LoVo (cell line): Measurements from ENCODE around the gene HDAC4.

ENCODE experiments used
- DNase-seq: peaks from one replicate; pipeline ENCODE4 v3.0.0-alpha.2; 2016; ENCODE audit warnings: low spot score

HDAC4 gene

GRCh38 chr2:239166201-239166834 is 234.5 kb downstream of the HDAC4 start:
- DNase-seq = no peak

DNA sequence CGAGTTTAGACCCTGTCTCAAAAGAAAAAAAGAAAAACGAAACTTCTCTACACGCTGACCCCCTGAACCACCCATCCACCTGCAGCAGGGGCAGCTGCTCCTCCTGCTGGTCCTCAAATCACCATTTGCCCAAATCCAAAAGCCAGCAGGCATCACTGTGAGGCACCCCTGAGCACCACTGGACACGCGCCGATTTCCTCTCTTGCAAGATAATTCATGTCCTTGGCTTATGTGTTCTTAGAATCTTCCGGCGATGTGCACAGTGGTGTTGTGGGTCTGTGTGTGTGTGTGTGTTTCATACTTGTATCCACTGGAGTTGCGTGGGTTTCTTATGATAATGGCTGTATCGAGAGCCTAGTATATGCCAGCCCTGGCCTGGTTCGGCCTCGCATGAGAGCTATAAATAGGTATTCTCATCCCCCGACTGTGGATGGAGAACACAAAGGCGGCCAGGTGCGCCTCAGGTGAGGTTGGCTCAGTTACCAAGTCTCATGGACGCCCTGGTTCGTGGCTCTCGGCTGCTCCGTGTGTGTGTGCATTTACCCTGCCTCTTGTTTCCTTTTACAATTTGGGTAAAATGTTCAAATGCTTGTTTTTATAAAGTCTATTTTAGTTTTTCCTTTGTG is 235.5 kb downstream of the HDAC4 start:
- DNase-seq = no peak

DNA sequence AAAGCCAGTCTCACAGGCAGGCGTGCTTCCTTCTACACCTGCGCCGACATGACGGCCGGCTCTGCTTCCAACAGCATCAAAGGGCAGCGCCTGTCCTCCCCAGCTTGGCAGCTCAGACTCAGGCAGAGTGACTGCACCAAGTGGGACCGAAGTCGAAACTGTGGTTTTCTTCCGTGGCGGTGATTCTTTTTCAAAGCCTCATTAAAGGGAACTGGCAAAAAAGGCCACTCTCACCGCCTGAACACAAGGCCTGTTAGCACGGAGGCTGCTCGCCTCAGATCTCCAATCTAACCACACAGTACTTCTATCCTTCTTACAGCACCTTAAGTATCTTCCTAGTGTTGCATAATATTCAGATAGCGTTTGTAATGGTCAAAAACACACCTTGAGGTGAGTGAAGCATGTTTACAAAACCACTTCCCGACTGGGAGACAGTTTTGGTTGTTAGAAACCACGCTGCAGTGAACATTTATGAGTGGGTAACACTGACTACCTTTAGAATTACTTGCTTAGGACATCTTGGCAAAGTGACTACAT is 236.4 kb downstream of the HDAC4 start:
- DNase-seq = no peak

DNA sequence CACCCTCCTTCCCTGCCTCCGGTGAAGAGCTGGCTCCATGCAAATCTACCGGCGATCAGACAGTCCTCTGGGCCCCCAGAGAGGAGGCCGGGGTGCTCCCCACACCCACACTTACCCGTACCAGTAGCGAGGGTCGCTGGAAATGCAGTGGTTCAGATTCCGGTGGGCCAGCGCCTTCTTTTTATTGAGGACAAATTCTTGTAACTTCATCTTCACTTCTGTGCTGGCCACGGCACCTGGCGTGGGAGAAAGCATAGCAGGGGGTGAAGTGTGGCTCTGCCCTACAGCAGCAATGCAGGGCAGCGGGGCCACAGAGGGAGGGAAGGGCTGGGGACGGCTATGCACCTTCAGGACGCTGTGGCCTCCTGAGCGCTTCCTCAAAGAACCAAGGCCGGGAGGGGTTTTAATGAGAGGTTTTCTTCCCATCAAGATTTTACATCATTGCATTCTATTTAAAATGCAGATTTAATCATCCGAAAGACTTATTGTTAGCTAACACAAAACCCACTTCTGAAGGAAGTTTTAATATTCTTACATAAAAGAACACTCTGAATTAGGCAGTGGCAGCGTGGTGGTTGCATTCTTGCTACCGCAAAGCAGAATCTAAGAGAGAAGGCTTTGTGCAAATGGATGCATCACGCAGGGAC is 237.0 kb downstream of the HDAC4 start:
- DNase-seq = no peak

DNA sequence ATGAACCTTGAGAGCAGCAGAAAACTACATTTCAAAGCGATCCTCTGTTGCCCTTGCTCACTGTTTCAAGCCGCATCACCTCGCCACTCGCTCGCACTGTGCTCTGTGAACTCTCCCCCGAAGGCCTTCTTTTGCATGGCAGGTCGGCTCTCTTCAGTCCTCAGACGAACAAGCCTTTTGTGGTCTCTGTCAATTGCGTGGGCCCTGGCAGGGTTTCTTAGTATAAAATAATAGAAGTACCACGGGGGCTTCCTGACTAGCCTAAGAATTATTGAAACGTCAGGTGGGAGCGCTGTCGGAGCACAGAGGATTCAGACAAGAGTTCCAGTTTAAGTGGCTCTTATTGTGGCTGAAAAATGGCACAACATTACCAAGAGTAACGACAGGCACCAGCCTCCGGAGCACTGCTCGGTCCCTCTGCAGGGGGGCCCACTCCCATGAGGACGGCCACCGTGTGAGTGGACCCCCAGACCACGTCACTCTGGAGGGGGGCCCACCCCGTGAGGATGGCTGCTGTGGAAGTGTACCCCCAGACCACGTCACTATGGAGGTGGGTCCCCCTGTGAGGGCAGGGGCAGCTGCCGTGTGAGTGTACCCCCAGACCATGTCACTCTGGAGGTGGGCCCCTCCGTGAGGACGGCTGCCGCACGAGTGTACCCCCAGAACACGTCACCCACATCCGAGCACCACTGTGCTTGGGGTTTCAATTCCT is 237.7 kb downstream of the HDAC4 start:
- no peak for DNase-seq

- DNase-seq = no peak
Measured at GRCh38 chr2:239162141-239162821, 238.5 kb downstream of the HDAC4 start.

DNA sequence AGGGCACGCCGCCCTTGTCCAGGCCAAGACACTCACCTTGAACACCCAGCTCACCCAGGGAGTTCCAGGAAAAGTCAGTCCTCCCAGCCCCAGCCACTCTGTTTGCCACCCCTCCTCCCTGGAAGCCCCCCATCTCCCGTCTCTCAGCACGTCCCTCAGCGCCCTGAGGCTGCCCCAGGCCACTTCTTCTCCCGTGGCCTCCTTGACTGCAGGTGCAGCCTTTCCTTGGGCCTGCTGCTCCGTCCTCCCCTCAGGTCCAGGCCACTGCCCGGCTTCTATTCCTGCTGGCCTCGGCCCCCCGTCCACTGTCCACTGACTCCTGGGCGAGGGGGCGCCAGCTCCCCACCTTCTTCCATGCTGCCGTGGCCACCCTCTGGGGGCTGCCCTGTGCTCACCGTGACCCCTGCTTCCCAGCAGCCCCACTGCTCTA is 239.1 kb downstream of the HDAC4 start:
- DNase-seq = no peak

GRCh38 chr2:239160226-239161143 is 240.3 kb downstream of the HDAC4 start:
- no peak for DNase-seq

- no peak for DNase-seq
Measured at GRCh38 chr2:239159476-239159911, 241.3 kb downstream of the HDAC4 start.

DNA sequence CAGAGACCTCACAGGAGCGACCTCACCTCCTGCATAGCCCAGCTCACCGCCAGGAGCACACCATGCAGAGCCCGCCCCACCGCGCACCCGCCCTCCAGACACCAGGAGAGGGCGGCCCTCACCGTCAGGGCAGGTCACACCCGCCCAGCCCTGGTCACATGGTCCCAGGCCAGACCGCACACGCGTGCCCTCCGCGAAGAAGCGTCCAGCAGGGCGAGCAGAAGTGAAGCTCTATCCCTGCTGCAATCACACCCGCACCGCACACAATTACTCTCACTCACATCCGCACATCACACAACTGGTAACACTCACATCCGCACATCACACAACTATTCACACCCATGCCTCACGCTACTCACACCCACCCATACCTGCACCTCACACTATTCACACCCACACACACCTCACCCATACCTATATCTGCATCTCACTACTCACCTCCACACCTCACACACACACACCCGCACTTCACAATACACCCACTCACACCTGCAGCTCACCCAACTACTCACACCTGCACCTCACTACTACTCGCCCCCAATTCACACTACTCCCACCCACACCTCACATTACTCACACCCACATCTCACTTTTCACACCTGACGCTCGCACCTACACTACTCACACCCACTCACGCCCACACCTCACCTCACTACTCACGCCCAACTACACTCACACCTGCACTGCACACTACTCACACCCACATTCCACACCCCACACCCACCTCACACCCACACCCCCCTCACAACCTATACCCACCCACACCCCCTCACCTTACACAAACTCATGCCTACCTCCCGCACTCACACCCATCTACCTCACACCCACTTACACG is 242.0 kb downstream of the HDAC4 start:
- DNase-seq = no peak

GRCh38 chr2:239157771-239158170 is 243.0 kb downstream of the HDAC4 start:
- DNase-seq = no peak

DNA sequence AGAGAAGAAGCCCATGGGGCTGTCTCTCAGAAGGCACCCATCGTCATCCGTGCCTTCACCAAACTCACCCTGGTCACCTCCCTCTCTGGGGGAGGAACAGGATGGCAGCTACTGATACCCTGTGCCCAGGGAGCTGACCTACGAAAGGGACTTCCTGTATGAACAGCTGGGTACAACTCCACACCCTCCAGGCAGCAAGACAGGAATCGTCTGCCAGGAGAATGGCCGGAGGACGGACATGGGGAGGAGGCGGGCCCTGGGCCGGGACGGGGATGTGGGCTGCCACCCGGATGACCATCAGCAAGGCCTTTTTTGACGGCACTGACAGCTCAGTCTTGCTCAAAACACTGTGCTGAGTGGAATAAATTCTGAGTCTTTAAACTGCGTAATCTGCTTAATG is 243.6 kb downstream of the HDAC4 start:
- no peak for DNase-seq

DNA sequence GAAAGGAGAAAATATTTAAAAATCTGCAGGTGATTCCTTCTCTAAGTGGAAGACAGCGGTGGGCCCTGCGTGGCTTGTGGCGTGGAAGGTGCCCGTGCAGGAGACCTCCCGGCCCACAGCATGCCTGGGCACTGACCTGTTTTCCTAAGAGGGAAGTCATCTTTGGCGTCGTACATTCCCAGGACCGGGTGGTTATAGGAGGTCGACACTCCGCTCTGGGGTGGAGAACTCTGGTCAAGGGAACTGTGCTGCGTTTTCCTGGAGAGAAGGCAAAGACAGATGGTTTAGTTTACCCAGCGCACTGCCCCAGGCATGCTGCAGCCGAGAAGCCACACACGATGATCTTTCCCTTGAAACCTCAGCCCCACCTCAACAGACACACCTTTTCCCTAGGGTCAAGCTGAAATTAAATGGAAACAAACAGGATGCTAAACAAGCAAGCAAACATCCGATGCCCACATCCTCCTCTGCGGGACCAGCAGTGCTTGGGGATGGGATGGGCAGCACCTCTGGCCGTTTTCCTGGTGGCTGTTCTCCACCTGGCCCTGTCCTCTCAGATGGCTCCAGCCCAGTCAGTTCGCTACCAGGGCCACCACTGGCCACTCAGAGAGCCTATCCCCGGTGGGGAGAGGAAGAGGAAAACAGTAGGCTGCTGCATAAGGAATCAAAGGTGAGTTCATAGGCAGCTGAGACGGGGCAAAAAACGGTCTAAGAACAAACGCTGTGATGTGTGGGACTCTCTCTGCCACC is 244.1 kb downstream of the HDAC4 start:
- no peak for DNase-seq

- no peak for DNase-seq
Measured at GRCh38 chr2:239155806-239156480, 244.9 kb downstream of the HDAC4 start.

DNA sequence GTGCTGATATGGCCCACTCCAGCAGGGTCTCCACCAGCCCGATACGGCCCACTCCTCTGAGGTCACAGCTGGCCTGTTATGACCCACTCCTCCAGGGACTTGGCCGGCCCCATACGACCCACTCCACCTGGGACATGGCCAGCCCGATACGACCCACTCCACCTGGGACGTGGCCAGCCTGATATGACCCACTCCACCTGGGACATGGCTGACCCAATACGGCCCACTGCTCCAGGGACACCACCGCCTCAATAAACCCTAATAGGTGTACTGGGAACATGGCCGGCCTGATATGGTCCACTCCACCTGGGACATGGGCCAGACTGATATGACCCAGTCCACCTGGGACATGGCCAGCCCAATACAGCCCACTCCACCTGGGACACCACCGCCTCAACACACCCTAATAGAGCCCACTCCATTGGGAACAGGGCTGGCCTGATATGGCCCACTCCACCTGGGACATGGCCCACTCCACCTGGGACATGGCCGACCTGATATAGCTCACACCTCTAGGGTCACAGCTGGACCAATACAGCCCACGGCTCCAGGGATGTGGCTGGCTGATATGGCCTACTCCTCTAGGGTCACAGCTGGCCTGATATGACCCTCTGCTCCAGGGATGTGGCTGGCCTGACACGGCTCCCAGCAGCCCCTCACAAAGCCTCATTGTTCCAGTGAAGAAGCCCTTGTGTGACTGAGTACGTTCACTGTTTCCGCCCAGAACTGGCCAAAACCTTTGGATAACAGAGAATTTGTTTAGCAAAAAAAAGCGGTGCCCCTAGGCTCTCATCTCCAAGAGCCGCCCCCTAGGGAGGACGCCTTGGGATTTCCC is 245.6 kb downstream of the HDAC4 start:
- DNase-seq = no peak

DNA sequence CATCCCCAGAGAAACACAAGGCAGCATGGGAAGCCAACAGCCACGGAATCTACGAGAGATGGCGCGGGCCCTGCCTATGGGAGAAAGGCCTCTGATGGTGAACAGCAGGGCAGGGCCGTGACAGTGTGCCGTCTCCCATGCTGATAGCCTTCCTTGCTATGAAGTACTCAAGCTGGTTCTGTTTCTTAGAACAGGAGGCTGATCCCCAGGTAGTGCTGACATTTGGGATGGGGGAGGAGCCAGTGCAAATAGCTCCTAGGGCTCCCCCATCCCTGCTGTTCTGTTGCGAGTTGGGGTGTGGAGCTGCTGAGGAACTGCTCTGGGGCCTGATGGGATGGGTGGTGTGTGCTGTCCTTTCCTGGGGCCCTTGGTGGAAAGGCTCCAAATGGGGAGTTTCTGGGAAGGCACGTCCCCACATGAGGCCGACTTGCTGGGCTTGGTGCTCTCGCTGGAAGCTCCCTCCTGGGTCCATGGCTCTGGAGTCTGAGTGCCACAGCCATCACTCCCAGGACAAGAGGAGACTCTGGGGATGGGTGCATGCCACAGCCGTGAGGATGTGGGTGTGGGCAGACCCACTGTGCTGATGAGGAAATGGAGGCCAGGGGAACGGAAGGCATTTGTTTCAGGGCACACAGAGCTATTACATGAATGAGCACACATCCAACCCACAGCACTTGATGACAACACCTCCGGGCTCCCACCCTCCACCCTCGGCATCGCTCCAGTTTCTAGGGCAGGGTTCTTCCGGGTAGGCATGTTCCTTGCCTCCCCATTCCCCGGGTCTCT is 246.8 kb downstream of the HDAC4 start:
- DNase-seq = no peak

- no peak for DNase-seq
Measured at GRCh38 chr2:239152916-239153305, 247.9 kb downstream of the HDAC4 start.
